Upper lobe of right lung (tissue), 1 donor: ENCODE results near the gene NPHS2. TPM values are rescaled to one million over a fixed set of nuclear protein-coding genes. Genes with fewer than 3 reads are reported as not detected.
A peak's percentile ranks its signal among the peaks of the same experiment; 100 is the strongest.

Experiments used
- ATAC-seq: fragments of 200-7000 bp; cut with Tn5 transposase; one replicate; pipeline ENCODE4 v1.9.1; 2020; ENCODE audit warnings: mild to moderate bottlenecking, moderate library complexity
- DNase-seq: peaks from one replicate; pipeline ENCODE4 v3.0.0-alpha.2; 2020
- H3K27ac ChIP-seq: fragments of 200-600 bp; one replicate; pipeline ENCODE4 v1.8.0; 2022
- H3K27me3 ChIP-seq: fragments of 200-600 bp; one replicate; pipeline ENCODE4 v1.8.0; 2022; ENCODE audit warnings: mild to moderate bottlenecking
- H3K36me3 ChIP-seq: fragments of 200-600 bp; one replicate; pipeline ENCODE4 v1.8.0; 2022
- H3K4me1 ChIP-seq: fragments of 200-600 bp; one replicate; pipeline ENCODE4 v1.8.0; 2022
- H3K4me3 ChIP-seq: fragments of 200-600 bp; one replicate; pipeline ENCODE4 v1.8.0; 2022; ENCODE audit warnings: mild to moderate bottlenecking
- H3K9me3 ChIP-seq: fragments of 200-600 bp; one replicate; pipeline ENCODE4 v1.8.0; 2022
- CTCF ChIP-seq: fragments of 200-600 bp; IDR thresholded peaks from one replicate; pipeline ENCODE4 v1.8.0; 2022; ENCODE audit warnings: antibody characterized with exemption
- intact Hi-C: fragments of 100-400 bp; cut with DNase I; formaldehyde crosslinking; loops from one replicate; pipeline ENCODE4 v1.11.0; 2022
- total RNA-seq: library from RNA; stranded (reverse); fragmentation: NEBNext Ultra II Directional; extraction: Animal tissue kit (Norgen Biotek cat#: 25700); gene quantifications from one replicate; pipeline ENCODE4 v1.2.1, GENCODE V29; 2021
- donor health status: DM: no; HTN: yes; CAD: no; lungs with severe emphysema.

Gene NPHS2
- total RNA-seq, 1 donor from 2014 or later: not detected

- Histone ChIP-seq H3K27me3 (peaks cover 20% of the 10 kb centered on the region), H3K4me3 (no peak within 1 kb of the TSS), H3K9me3 (no peaks in the 10 kb centered on the region), H3K36me3 (no peaks in the 10 kb centered on the region), H3K27ac (no peak within 1 kb of the TSS), H3K4me1 (no peaks in the 10 kb centered on the region)
- DNase-seq (peak; percentile 73), ATAC-seq (peak; percentile 73)
- intact Hi-C loops: no loop called here
- no peak for TF ChIP-seq CTCF
These were observed 16.1 kb upstream of the NPHS2 start, which contains the start of gene TDRD5 for GRCh38 chr1:179591592-179592580. Gene TDRD5, plus strand, starts transcription at chr1:179591832. Its CDS starts 784 bp downstream, at chr1:179592616.

- intact Hi-C loops: no loop called here
- Histone ChIP-seq H3K4me1 (no peaks in the 10 kb centered on the region), H3K4me3 (no peak overlapping the region), H3K27me3 (peaks cover 20% of the 10 kb centered on the region), H3K36me3 (no peaks in the 10 kb centered on the region), H3K27ac (no peak overlapping the region), H3K9me3 (no peaks in the 10 kb centered on the region)
- DNase-seq (no peak), ATAC-seq (no peak)
- no peak for TF ChIP-seq CTCF
These were observed 15.5 kb upstream of the NPHS2 start for GRCh38 chr1:179591253-179591591.

- TF ChIP-seq CTCF: no peak
- DNase-seq (no peak), ATAC-seq (no peak)
- Histone ChIP-seq H3K4me3 (no peak overlapping the region), H3K27ac (no peak overlapping the region), H3K36me3 (no peaks in the 10 kb centered on the region), H3K4me1 (no peaks in the 10 kb centered on the region), H3K9me3 (no peaks in the 10 kb centered on the region), H3K27me3 (peaks cover 20% of the 10 kb centered on the region)
- intact Hi-C loops: no loop called here
These were observed 14.9 kb upstream of the NPHS2 start for GRCh38 chr1:179590671-179591070.

- ATAC-seq (no peak), DNase-seq (no peak)
- no peak overlapping the region for H3K4me3 ChIP-seq
- H3K9me3 ChIP-seq: no peaks in the 10 kb centered on the region
- H3K36me3 ChIP-seq: no peaks in the 10 kb centered on the region
- intact Hi-C loops: no loop called here
- no peak overlapping the region for H3K27ac ChIP-seq
- no peak for TF ChIP-seq CTCF
- no peaks in the 10 kb centered on the region for H3K4me1 ChIP-seq
- peaks cover 20% of the 10 kb centered on the region for H3K27me3 ChIP-seq
These were observed 13.8 kb upstream of the NPHS2 start for GRCh38 chr1:179589509-179589908.

GRCh38 chr1:179588425-179589024 is 12.8 kb upstream of the NPHS2 start:
- Histone ChIP-seq H3K36me3 (no peaks in the 10 kb centered on the region), H3K4me3 (no peak overlapping the region), H3K27ac (no peak overlapping the region), H3K4me1 (no peaks in the 10 kb centered on the region), H3K27me3 (peaks cover 20% of the 10 kb centered on the region), H3K9me3 (no peaks in the 10 kb centered on the region)
- ATAC-seq (no peak), DNase-seq (no peak)
- no peak for TF ChIP-seq CTCF
- intact Hi-C loops: no loop called here
